HepG2 (cell line): Measurements from ENCODE around the gene ABHD12. TPM values are rescaled to one million over a fixed set of nuclear protein-coding genes. Genes with fewer than 3 reads are reported as not detected.

Experiments used
- HHEX ChIP-seq: IDR thresholded peaks from 2 replicates; pipeline ENCODE4 v1.6.1; 2016; ENCODE audit warnings: control low read depth
- NBN ChIP-seq: fragments of 450-650 bp; conservative IDR thresholded peaks from 2 replicates; pipeline ENCODE4 v1.6.1; 2017
- POGZ ChIP-seq: sonication (generic); formaldehyde crosslinking; IDR thresholded peaks from 2 replicates; pipeline ENCODE4 v1.4.0; 2020; ENCODE audit warnings: mild to moderate bottlenecking, missing genetic modification reagents
- TEAD3 ChIP-seq: optimal IDR thresholded peaks from 2 replicates; pipeline ENCODE3; 2016; ENCODE audit warnings: borderline replicate concordance
- ZBTB34 ChIP-seq: sonication (generic); formaldehyde crosslinking; IDR thresholded peaks from 2 replicates; pipeline ENCODE4 v1.8.0; 2022; ENCODE audit warnings: mild to moderate bottlenecking, missing genetic modification reagents
- ZFP90 ChIP-seq: sonication (generic); formaldehyde crosslinking; IDR thresholded peaks from 2 replicates; pipeline ENCODE4 v1.8.0; 2022; ENCODE audit warnings: missing genetic modification reagents, mild to moderate bottlenecking, inconsistent platforms, borderline replicate concordance
- ZNF333 ChIP-seq: sonication (generic); formaldehyde crosslinking; IDR thresholded peaks from 2 replicates; pipeline ENCODE4 v1.4.0; 2020; ENCODE audit warnings: mild to moderate bottlenecking, missing genetic modification reagents, borderline replicate concordance
- polyA plus RNA-seq, 8 experiments: library from polyadenylated mRNA; depleted of rRNA in 3 of 8; stranded (reverse) in 7 of 8; unstranded in 1 of 8; fragments of >200 nt; fragmentation: Illumina TruSeq in 4 of 8; extraction: Trizol in 4 of 8; gene quantifications; 2 replicates each; pipeline versions ENCODE4 v1.2.1 to v1.2.3, GENCODE V29; 2011 to 2016; ENCODE audit warnings: low read depth in 4 of 8, missing spikeins in 1 of 8, mixed read lengths in 1 of 8; ENCODE audit not compliant: insufficient read depth in 1 of 8
- total RNA-seq, 5 experiments: library from RNA; depleted of rRNA; stranded (reverse); fragments of >200 nt; fragmentation: Illumina TruSeq; extraction: Trizol; gene quantifications; 2 replicates each; pipeline ENCODE4 v1.2.3, GENCODE V29; 2016; ENCODE audit warnings: low read depth in 1 of 5
- TF ChIP-seq, protein P1 (sequence below): sonication (generic); formaldehyde crosslinking; conservative IDR thresholded peaks from 2 replicates; pipeline ENCODE4 v1.4.0; 2020; ENCODE audit warnings: missing genetic modification reagents
- TF ChIP-seq, protein P2 (sequence below): sonication (generic); formaldehyde crosslinking; IDR thresholded peaks from 2 replicates; pipeline ENCODE4 v1.4.0; 2020; ENCODE audit warnings: mild to moderate bottlenecking, missing genetic modification reagents

ABHD12 gene
- total and polyA plus RNA-seq, 2 of the 13 experiments (the other 11 are each of a cell fraction or from before 2014, with no cell fraction given) = 23.5 to 72.1 TPM

DNA sequence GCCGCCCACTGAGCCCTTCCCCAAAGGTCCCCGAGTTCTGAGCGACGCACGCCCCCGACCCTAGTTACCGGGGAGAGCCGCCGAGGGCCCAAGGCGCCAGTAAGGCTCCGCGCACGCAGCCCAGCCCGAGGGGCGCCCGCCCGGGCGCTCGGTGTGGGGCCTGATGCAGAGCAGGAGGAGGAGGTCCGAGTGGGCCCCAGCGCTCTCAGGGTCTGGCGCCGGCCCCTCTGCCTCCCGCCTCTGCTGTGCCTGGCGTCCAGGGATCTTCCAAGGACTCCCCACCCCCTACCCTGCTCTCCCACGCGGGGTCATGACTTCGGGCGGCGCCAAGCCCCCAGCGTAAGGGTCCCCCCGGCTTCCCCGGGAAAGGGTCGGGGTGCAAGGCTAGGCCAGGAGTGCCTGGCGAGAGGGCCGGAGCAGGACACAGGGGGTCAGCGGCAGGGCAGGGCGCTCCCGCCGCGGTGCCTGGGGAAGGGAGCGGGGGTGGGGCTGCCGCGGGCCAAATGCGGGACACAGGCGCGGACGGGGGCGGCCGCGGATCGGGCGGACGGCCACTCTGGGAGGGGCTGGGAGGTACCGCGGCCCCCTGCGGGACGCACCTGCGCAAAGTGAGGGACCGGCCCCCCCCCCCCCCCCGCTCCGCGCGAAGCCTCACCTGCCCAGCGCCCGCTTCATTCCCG, 637 bp downstream of the ABHD12 start (continued):
- no peak for TF ChIP-seq ZBTB34
- TF ChIP-seq ZNF333 (CRISPR knock-in tag) = peak; percentile 87; the same call in 1 of the 2 replicates
- TF ChIP-seq NBN = no peak
- TF ChIP-seq, protein P1, sequence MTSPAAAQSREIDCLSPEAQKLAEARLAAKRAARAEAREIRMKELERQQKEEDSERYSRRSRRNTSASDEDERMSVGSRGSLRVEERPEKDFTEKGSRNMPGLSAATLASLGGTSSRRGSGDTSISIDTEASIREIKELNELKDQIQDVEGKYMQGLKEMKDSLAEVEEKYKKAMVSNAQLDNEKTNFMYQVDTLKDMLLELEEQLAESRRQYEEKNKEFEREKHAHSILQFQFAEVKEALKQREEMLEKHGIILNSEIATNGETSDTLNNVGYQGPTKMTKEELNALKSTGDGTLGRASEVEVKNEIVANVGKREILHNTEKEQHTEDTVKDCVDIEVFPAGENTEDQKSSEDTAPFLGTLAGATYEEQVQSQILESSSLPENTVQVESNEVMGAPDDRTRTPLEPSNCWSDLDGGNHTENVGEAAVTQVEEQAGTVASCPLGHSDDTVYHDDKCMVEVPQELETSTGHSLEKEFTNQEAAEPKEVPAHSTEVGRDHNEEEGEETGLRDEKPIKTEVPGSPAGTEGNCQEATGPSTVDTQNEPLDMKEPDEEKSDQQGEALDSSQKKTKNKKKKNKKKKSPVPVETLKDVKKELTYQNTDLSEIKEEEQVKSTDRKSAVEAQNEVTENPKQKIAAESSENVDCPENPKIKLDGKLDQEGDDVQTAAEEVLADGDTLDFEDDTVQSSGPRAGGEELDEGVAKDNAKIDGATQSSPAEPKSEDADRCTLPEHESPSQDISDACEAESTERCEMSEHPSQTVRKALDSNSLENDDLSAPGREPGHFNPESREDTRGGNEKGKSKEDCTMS (CRISPR knock-in tag) = no peak
- TF ChIP-seq ZFP90 (CRISPR knock-in tag) = peak; percentile 86; the same call in 1 of the 2 replicates
- no peak for TF ChIP-seq TEAD3
- no peak for TF ChIP-seq HHEX (CRISPR knock-in tag)
- TF ChIP-seq POGZ (CRISPR knock-in tag) = no peak; the same call in 1 of the 2 replicates
- TF ChIP-seq, protein P2, sequence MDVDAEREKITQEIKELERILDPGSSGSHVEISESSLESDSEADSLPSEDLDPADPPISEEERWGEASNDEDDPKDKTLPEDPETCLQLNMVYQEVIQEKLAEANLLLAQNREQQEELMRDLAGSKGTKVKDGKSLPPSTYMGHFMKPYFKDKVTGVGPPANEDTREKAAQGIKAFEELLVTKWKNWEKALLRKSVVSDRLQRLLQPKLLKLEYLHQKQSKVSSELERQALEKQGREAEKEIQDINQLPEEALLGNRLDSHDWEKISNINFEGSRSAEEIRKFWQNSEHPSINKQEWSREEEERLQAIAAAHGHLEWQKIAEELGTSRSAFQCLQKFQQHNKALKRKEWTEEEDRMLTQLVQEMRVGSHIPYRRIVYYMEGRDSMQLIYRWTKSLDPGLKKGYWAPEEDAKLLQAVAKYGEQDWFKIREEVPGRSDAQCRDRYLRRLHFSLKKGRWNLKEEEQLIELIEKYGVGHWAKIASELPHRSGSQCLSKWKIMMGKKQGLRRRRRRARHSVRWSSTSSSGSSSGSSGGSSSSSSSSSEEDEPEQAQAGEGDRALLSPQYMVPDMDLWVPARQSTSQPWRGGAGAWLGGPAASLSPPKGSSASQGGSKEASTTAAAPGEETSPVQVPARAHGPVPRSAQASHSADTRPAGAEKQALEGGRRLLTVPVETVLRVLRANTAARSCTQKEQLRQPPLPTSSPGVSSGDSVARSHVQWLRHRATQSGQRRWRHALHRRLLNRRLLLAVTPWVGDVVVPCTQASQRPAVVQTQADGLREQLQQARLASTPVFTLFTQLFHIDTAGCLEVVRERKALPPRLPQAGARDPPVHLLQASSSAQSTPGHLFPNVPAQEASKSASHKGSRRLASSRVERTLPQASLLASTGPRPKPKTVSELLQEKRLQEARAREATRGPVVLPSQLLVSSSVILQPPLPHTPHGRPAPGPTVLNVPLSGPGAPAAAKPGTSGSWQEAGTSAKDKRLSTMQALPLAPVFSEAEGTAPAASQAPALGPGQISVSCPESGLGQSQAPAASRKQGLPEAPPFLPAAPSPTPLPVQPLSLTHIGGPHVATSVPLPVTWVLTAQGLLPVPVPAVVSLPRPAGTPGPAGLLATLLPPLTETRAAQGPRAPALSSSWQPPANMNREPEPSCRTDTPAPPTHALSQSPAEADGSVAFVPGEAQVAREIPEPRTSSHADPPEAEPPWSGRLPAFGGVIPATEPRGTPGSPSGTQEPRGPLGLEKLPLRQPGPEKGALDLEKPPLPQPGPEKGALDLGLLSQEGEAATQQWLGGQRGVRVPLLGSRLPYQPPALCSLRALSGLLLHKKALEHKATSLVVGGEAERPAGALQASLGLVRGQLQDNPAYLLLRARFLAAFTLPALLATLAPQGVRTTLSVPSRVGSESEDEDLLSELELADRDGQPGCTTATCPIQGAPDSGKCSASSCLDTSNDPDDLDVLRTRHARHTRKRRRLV (CRISPR knock-in tag) = no peak
